Measurements from ENCODE around the gene RBMS1. TPM values are rescaled to one million over a fixed set of nuclear protein-coding genes. Genes with fewer than 3 reads are reported as not detected.
A peak's percentile ranks its signal among the peaks of the same experiment; 100 is the strongest.

RBMS1 gene
- total and polyA plus RNA-seq, 2 of the 4 experiments (the other 2 are of a cell fraction): 43.5 to 64.9 TPM

GRCh38 chr2:160226367-160226766, 267.2 kb downstream of the RBMS1 start:
- TF ChIP-seq RAD21 (IDR thresholded peaks at IDR 0.05; ENCODE audit: low read length) (no peak), NFE2L2 (IDR thresholded peaks at IDR 0.05; ENCODE audit: low read depth, low read length) (no peak), SMC3 (IDR thresholded peaks at IDR 0.05; ENCODE audit: low read depth, low read length) (no peak), MAFK (IDR thresholded peaks at IDR 0.05; ENCODE audit: low read depth, low read length) (no peak), FOS (IDR thresholded peaks at IDR 0.05; ENCODE audit: low read depth, low read length) (no peak), ELK1 (IDR thresholded peaks at IDR 0.05; ENCODE audit: borderline replicate concordance, low read depth, low read length) (no peak), CTCF (conservative IDR thresholded peaks at IDR 0.05; ENCODE audit: low read depth, low read length) (no peak), MAZ (IDR thresholded peaks at IDR 0.05; ENCODE audit: borderline replicate concordance, low read depth, low read length) (no peak), RFX5 (IDR thresholded peaks at IDR 0.05; ENCODE audit: low read depth, low read length) (no peak), MXI1 (IDR thresholded peaks at IDR 0.05; ENCODE audit: borderline replicate concordance, low read depth, low read length) (no peak), RCOR1 (IDR thresholded peaks at IDR 0.05; ENCODE audit: insufficient replicate concordance, low read length) (no peak), BHLHE40 (IDR thresholded peaks at IDR 0.05; ENCODE audit: low read depth, low read length) (no peak), CEBPB (IDR thresholded peaks at IDR 0.05; ENCODE audit: low read depth, low read length) (no peak), CHD1 (IDR thresholded peaks at IDR 0.05; ENCODE audit: low read depth, low read length) (no peak), POLR2A (IDR thresholded peaks at IDR 0.05; ENCODE audit: low read depth, low read length) (no peak), USF2 (IDR thresholded peaks at IDR 0.05; ENCODE audit: low read depth, low read length) (no peak)
- no peak overlapping the region for H3K27ac ChIP-seq (ENCODE audit: insufficient read depth, low read length)

More at GRCh38 chr2:160226367-160226766, 267.2 kb downstream of the RBMS1 start:
- Histone ChIP-seq H3K4me1 (ENCODE audit: control insufficient read depth, insufficient read depth, low read length) (peaks cover 33% of the 10 kb centered on the region), H3K36me3 (ENCODE audit: control insufficient read depth, insufficient read depth, low read length) (no peaks in the 10 kb centered on the region), H2BK20ac (ENCODE audit: low read depth, low read length) (peak overlapping the region; percentile 17), H2AK9ac (replicated peaks; ENCODE audit: low read depth, low read length, poor library complexity) (no peak overlapping the region), H3K79me1 (ENCODE audit: low read depth in 1 of 2, low read length in 2 of 2) (peaks cover 0 to 6% of the 10 kb centered on the region in 2 experiments; a peak in 1 of 4 replicates), H3K27me3 (ENCODE audit: control insufficient read depth, insufficient read depth, low read length) (no peaks in the 10 kb centered on the region), H4K8ac (ENCODE audit: low read depth in 2 of 2, low read length in 2 of 2) (no peak overlapping the region), H3K9me1 (ENCODE audit: insufficient read depth, low read length) (peaks cover 39% of the 10 kb centered on the region), H3K4ac (ENCODE audit: low read depth, low read length) (peak overlapping the region; percentile 28; the same call in 1 of the 2 replicates), H3K9ac (ENCODE audit: low read depth, low read length) (no peak overlapping the region), H2AFZ (replicated peaks; ENCODE audit: low read length, poor library complexity) (no peak overlapping the region), H4K20me1 (ENCODE audit: insufficient read depth, low read length) (no peaks in the 10 kb centered on the region), H2BK120ac (ENCODE audit: low read depth, low read length) (peak overlapping the region; percentile 44; the same call in 1 of the 2 replicates), H3K4me2 (ENCODE audit: low read depth, low read length) (no peak overlapping the region), H2BK15ac (ENCODE audit: low read depth, low read length) (no peak overlapping the region), H4K5ac (ENCODE audit: low read depth, low read length) (peak overlapping the region; percentile 20; the same call in 1 of the 2 replicates), H3K56ac (ENCODE audit: extremely low read depth, insufficient read depth, low read length) (no peak overlapping the region), H2BK5ac (ENCODE audit: low read depth, low read length, poor library complexity, severe bottlenecking) (no peak overlapping the region), H3K14ac (replicated peaks; ENCODE audit: low read depth, low read length) (no peak overlapping the region), H3K4me3 (ENCODE audit: insufficient read depth, low read depth, low read length) (no peak overlapping the region), H3K9me3 (ENCODE audit: control insufficient read depth, insufficient read depth, low read length) (no peaks in the 10 kb centered on the region), H2AK5ac (ENCODE audit: low read depth, low read length) (0 out of 2 replicates have a peak overlapping the region, but pooled peaks have one; percentile 9), H3K23ac (ENCODE audit: low read depth, low read length) (0 out of 2 replicates have a peak overlapping the region, but pooled peaks have one; percentile 8), H4K91ac (ENCODE audit: insufficient read depth, low read depth, low read length) (peak overlapping the region; percentile 48), H3K18ac (ENCODE audit: low read depth, low read length) (peak overlapping the region; percentile 55; the same call in 1 of the 2 replicates)
- BruUV-seq (replicated peaks): no TSS peak
- POLR2A ChIA-PET (ENCODE audit: unreplicated experiment): no interaction called here
- DNase-seq: no peak
- ATAC-seq (ENCODE audit: low read depth): no peak
- CTCF ChIA-PET: interaction anchor here (0.5 to 2.2 kb wide), 3 partner anchors 14 to 134 kb away, joined by 3 to 7 read pairs (median 3); no protein-coding TSS in a partner anchor
- dilution Hi-C loops (cut with HindIII; ENCODE audit: low sequenced_read_pairs, unreplicated experiment): no loop called here
- intact Hi-C loops (cut with micrococcal nuclease): no loop called here
- 80% methylated on average over 2 of the region's 5 CpGs; no CpG with 5 or more reads in 1 of the 2 experiments for WGBS, 2 experiments (ENCODE audit: extremely low coverage in 2 of 2, insufficient read length in 1 of 2)
- in situ Hi-C loops (cut with MboI; ENCODE audit: low sequenced_read_pairs): no loop called here

Measured in IMR-90 (cell line).